G401 (cell line): ENCODE measurements around the gene QPRT. TPM values are rescaled to one million over a fixed set of nuclear protein-coding genes. Genes with fewer than 3 reads are reported as not detected.
"Not testable (repeated sequence)": the region's sequence is repeated elsewhere in the genome, so short reads cannot be mapped to it uniquely, and the experiment has no call there.

Experiments used
- DNase-seq: peaks from one replicate; pipeline ENCODE4 v3.0.0-alpha.2; 2015; ENCODE audit warnings: low spot score
- in situ Hi-C: cut with HindIII; loops from 2 replicates; pipeline ENCODE4 v1.10.0; 2016; ENCODE audit warnings: low sequenced_read_pairs, mixed read lengths
- total RNA-seq: library from RNA; depleted of rRNA; stranded (reverse); fragments of >200 nt; shearing (Covaris generic); gene quantifications from 2 replicates; pipeline ENCODE4 v1.2.3, GENCODE V29; 2014; rRNA removed

Gene QPRT
- total RNA-seq = 96.6 and 105 TPM in 2 replicates

DNA sequence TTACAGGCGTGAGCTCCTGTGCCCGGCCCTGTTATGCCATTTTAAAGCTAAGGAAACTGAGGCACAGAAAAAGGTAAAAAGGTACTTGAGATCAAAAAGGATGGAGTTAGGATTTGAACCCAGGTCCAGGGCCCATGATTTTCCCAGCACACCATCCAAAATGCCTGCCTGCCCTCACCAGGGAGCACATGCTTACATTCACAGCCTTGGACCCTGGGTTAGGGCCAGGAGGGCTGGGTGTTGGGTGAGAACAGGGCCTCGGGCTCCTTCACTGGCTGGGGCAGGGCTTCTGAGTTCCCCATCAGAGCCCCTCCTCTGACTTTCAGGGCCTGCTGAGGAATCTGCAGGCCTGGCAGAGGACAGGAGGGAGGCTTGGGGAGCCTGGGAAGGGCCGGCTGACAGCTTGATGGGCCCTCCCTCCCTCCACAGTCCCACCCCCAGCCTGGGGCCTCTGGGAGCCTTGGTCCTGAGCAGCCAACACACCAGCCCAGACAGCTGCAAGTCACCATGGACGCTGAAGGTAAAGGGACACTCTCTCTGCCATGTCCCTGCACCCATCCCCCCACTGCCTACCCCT lies at the start of gene QPRT:
Gene QPRT, plus strand, starts transcription at position 490 of the 577 bp plus-strand sequence. Its CDS starts 18 bp downstream, at position 508.
- peak; percentile 31 for DNase-seq
- in situ Hi-C loops = no loop called here

DNA sequence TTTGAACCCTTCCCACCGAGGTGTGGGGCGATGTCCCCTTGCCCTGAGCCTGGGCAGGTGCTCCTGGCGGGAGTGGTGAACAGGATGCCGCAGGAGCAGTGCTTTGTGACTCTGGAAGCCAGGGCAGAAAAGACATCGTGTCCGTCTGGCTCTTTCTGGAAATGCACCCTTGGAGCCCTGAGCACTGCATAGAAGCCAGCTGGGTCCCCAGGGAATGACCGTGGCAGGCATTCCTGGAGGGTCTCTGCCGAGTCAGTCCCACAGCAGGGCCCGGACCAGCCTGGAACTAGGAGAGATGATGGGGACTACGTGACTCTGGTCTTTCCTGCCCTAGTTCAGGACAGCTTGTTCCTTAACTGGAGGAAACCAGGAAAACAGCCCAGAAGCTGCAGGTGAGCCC lies 49.7 kb upstream of the QPRT start:
- in situ Hi-C loops = not testable (repeated sequence)
- peak; percentile 15 for DNase-seq

DNA sequence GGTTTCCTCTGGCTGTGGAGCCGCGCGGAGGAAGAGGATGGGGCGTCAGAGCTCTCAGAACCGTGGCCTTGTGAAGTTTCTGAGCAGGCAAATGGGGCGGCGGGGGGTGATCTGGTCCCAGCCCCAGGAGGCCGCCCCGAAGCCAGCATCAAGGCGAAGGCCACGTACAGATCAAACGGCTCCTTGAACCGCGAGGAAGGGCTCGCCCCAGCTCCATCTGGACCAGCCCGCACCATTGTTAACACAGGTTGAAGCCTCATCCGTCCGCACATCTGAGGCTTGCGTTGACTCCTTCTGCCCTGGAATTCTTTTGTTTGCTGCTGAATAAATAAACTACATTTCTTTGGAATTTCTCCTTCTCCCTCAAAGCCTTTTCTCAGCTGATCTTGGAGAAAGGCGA lies 47.3 kb upstream of the QPRT start:
- in situ Hi-C loops, DNase-seq: not testable (repeated sequence)

GRCh38 chr16:29635902-29636301 lies 43.1 kb upstream of the QPRT start:
- in situ Hi-C loops = not testable (repeated sequence)

GRCh38 chr16:29636368-29636767 lies 42.6 kb upstream of the QPRT start:
- DNase-seq, in situ Hi-C loops: not testable (repeated sequence)

More at GRCh38 chr16:29635902-29636301, 43.1 kb upstream of the QPRT start:
- DNase-seq = not testable (repeated sequence)

DNA sequence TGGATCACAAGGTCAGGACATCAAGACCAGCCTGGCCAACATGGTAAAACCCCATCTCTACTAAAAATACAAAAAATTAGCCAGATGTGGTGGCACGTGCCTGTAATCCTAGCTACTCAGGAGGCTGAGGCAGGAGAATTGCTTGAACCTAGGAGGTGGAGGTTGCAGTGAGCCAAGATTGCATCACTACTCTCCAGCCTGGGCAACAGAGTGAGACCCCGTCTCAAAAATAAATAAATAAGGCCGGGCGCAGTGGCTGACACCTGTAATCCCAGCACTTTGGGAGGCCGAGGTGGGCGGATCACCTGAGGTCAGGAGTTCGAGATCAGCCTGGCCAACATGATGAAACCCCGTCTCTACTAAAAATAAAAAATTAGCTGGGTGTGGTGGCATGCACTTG lies 40.2 kb upstream of the QPRT start:
- in situ Hi-C loops, DNase-seq: not testable (repeated sequence)

- in situ Hi-C loops = no loop called here
These were observed 37.4 kb upstream of the QPRT start for GRCh38 chr16:29641561-29641960.

DNA sequence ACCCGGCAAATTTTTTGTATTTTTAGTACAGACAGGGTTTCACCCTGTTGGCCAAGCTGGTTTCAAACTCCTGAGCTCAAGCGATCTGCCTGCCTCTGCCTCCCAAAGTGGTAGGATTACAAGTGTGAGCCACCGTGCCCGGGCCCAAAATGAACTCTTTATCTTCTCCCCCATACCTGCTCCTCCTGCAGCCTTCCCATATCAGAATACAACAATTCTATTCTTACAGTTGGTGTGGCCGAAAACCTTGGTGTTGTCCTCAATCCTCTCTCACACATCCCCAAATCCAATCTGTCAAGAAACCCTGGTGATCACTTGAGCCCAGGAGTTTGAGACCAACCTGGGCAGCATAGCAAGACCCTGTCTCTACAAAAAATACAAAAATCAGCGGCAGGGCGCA lies 35.4 kb upstream of the QPRT start:
- no peak for DNase-seq
- in situ Hi-C loops = no loop called here

More at GRCh38 chr16:29641561-29641960, 37.4 kb upstream of the QPRT start:
- peak; percentile 17 for DNase-seq

- in situ Hi-C loops = no loop called here
These were observed 34.6 kb upstream of the QPRT start for GRCh38 chr16:29644338-29644857.

DNA sequence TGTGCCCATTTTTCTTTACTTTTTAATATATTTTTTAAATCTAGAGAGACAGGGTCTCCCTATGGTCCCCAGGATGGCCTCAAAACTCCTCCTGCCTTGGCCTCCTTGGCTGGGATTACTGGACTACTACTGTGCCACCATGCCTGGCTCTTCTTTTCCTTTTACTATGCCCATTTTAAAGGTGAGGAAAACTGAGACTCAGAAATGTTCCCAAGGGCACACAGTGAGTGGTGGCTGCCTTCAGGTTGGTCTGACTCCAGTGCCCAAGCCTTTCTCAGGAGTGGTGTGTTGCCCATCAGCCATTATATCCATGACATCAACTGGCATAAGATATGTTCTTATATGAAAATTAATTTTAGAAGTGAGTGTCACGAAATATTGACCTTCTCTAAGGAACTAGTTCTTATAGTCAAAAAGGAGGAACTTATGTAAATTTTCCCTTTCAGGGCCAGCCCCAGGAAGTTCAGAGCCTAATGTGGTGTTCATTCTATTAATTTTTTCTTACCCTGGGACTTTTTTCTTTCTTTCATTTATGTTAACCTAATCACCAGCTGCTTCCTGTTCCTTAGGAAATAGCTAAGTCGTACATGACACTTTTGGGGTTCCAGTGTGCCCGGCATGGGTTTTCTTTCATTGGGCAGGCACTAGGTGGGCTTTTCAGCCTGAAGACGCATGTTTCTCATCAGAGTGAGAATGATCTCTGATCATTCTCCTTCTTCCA lies 33.8 kb upstream of the QPRT start:
- in situ Hi-C loops = no loop called here
- no peak for DNase-seq

More at GRCh38 chr16:29644338-29644857, 34.6 kb upstream of the QPRT start:
- DNase-seq = no peak

DNA sequence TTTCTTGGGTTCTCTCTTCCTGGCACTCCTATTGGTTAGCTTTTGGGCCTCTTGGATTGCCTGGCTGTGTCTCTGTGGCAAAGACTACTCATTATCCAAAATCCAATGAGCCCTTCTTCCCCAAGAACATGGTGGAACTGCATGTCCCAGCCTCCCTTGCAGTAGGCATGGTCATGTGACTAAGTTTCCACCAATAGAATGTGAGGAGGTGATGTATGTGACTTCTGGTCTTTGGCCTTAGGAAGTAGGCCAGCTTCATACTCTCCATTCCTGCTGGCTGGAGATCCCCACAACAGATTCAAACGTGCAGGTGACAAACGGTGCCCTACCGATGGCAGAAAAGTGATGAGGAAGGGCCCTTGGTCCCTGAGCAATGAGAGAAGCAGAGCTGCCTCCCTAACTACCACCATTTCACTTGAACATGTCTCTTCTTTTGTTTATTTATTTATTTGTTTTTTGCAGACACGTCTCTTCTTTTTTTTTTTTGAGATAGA lies 33.2 kb upstream of the QPRT start:
- DNase-seq = peak; percentile 19
- in situ Hi-C loops = no loop called here

DNA sequence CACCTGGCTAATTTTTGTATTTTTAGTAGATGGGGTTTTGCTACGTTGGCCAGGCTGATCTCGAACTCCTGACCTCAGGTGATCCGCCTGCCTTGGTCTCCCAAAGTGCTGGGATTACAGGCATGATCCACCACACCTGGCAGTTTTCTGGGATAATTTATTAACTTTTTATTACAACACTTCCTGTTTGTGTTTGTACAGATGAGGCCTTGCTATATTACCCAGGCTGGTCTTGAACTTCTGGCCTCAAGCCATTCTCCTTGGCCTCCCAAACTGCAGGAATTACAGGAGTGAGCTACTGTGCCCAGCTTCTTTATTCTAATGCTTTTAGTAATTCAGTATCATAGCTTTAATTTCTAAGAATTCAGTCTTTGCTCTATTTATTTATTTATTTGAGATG lies 32.0 kb upstream of the QPRT start:
- in situ Hi-C loops = no loop called here
- DNase-seq = no peak

- DNase-seq = no peak
- in situ Hi-C loops = no loop called here
These were observed 29.1 kb upstream of the QPRT start for GRCh38 chr16:29649588-29650494.

GRCh38 chr16:29650771-29651170 lies 28.2 kb upstream of the QPRT start:
- no peak for DNase-seq
- in situ Hi-C loops = no loop called here

- DNase-seq = no peak
- in situ Hi-C loops = no loop called here
These were observed 27.1 kb upstream of the QPRT start for GRCh38 chr16:29651774-29652349.

DNA sequence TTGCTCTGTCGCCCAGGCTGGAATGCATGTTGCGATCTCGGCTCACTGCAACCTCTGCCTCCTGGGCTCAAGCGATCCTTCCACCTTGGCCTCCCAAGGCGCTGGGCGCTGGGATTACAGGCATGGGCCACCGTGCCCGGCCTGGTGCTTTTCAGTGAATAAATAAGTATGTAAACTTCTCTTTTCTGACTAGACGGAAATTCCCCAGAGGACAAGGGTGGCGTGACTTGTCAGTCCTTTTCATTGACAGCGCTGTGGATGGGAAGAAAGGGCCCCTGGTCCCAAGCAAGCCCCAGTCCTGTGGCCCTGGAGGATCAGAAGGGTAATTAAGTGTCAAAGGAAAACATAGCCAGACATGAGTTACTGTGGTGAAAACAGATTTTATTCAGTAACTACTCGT lies 25.5 kb upstream of the QPRT start:
- in situ Hi-C loops = no loop called here
- DNase-seq = no peak

DNA sequence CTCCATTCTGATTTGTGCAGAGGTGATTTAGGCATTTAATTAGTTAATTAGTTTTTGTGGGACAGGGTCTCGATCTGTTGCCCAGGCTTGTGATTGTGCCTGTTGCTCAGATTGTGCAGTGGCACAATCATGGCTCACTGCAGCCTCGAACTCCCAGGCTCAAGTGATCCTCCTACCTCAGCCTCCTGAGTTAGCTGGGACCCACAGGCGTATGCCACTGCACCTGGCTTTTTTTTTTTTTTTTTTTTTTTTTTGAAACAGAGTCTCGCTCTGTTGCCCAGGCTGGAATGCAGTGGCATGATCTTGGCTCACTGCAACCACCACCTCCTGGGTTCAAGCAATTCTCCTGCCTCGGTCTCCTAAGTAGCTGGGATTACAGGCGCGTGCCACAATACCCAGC lies 25.1 kb upstream of the QPRT start:
- DNase-seq, in situ Hi-C loops: not testable (repeated sequence)

DNA sequence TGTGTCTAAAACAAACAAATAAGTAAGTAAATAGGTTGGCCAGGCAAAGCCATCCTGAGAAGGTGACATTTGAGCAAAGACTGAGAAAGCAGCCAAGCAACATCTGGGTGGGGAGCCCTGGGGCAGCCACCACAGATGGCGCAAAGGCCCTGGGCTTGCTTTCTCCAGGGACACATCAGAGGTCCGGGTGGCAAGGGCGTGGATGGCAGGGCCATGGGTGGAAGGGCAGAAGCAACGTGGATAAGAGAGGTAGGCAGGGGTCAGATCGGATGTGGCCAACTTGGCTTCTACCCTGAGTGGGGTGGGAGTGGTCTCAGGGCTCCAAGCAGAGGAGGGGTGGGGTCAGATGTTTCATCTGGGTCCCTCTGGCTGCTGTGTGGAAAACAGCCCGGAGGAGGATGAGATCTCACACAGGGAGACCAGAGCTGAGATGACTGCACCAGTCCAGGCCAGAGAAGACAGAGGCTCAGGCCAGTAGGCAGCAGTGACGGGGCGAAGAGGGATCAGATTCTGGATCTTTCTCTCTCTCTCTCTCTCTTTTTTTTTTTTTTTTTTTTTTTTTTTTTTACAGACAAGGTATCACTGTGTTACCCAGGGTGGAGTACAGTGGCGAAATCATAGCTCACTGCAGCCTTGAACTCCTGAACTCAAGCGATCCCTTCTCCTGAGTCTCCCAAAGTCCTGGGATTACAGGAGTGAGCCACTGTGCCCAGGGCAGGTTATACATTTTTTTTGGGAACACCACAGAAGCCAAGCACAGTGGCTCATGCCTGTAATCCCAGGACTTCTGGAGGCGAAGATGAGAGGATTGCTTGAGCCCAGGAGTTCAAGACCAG lies 22.1 kb upstream of the QPRT start:
- in situ Hi-C loops = no loop called here
- DNase-seq = no peak
